ENCODE measurements around the gene LCORL. TPM values are rescaled to one million over a fixed set of nuclear protein-coding genes. Genes with fewer than 3 reads are reported as not detected.

Gene LCORL
- total RNA-seq, 1 donor from 2014 or later: 16.5 TPM

GRCh38 chr4:17941731-17942130 is 79.8 kb downstream of the LCORL start:
- no peak overlapping the region for H3K4me3 ChIP-seq (ENCODE audit: low read depth, low read length)
- no peak for DNase-seq (ENCODE audit: low read depth)
- TF ChIP-seq CTCF (conservative IDR thresholded peaks at IDR 0.05; ENCODE audit: low read depth, low read length): no peak

GRCh38 chr4:17939054-17939453 is 82.5 kb downstream of the LCORL start:
- TF ChIP-seq CTCF (conservative IDR thresholded peaks at IDR 0.05; ENCODE audit: low read depth, low read length): no peak
- DNase-seq (ENCODE audit: low read depth): no peak
- H3K4me3 ChIP-seq (ENCODE audit: low read depth, low read length): no peak overlapping the region

GRCh38 chr4:17934286-17934685 is 87.3 kb downstream of the LCORL start:
- H3K4me3 ChIP-seq (ENCODE audit: low read depth, low read length): no peak overlapping the region
- no peak for TF ChIP-seq CTCF (conservative IDR thresholded peaks at IDR 0.05; ENCODE audit: low read depth, low read length)
- DNase-seq (ENCODE audit: low read depth): no peak

- no peak for TF ChIP-seq CTCF (conservative IDR thresholded peaks at IDR 0.05; ENCODE audit: low read depth, low read length)
- no peak overlapping the region for H3K4me3 ChIP-seq (ENCODE audit: low read depth, low read length)
- DNase-seq (ENCODE audit: low read depth): no peak
Measured at GRCh38 chr4:17933126-17933525, 88.4 kb downstream of the LCORL start.

- DNase-seq (ENCODE audit: low read depth): no peak
- TF ChIP-seq CTCF (conservative IDR thresholded peaks at IDR 0.05; ENCODE audit: low read depth, low read length): no peak
- H3K4me3 ChIP-seq (ENCODE audit: low read depth, low read length): no peak overlapping the region
Measured at GRCh38 chr4:17932041-17932440, 89.5 kb downstream of the LCORL start.

GRCh38 chr4:17930256-17930655 is 91.3 kb downstream of the LCORL start:
- DNase-seq (ENCODE audit: low read depth): no peak
- H3K4me3 ChIP-seq (ENCODE audit: low read depth, low read length): no peak overlapping the region
- TF ChIP-seq CTCF (conservative IDR thresholded peaks at IDR 0.05; ENCODE audit: low read depth, low read length): no peak

- TF ChIP-seq CTCF (conservative IDR thresholded peaks at IDR 0.05; ENCODE audit: low read depth, low read length): no peak
- no peak overlapping the region for H3K4me3 ChIP-seq (ENCODE audit: low read depth, low read length)
- DNase-seq (ENCODE audit: low read depth): no peak
Measured at GRCh38 chr4:17924189-17924588, 97.4 kb downstream of the LCORL start.
